GM18951 (cell line): ENCODE data around the gene KIF25.

ENCODE experiments used
- POLR2A ChIP-seq: IDR thresholded peaks from 4 replicates; pipeline ENCODE4 v1.6.1; 2011; ENCODE audit warnings: mild to moderate bottlenecking; ENCODE audit not compliant: insufficient read length, insufficient read depth; ENCODE audit errors: extremely low read depth
- in situ Hi-C: fragments of 300-500 bp; cut with MboI; formaldehyde crosslinking; loops from one replicate; pipeline ENCODE4 v1.12.0; 2022; ENCODE audit warnings: low sequenced_read_pairs, mixed read lengths, inconsistent platforms; ENCODE audit not compliant: unreplicated experiment

KIF25 gene

DNA sequence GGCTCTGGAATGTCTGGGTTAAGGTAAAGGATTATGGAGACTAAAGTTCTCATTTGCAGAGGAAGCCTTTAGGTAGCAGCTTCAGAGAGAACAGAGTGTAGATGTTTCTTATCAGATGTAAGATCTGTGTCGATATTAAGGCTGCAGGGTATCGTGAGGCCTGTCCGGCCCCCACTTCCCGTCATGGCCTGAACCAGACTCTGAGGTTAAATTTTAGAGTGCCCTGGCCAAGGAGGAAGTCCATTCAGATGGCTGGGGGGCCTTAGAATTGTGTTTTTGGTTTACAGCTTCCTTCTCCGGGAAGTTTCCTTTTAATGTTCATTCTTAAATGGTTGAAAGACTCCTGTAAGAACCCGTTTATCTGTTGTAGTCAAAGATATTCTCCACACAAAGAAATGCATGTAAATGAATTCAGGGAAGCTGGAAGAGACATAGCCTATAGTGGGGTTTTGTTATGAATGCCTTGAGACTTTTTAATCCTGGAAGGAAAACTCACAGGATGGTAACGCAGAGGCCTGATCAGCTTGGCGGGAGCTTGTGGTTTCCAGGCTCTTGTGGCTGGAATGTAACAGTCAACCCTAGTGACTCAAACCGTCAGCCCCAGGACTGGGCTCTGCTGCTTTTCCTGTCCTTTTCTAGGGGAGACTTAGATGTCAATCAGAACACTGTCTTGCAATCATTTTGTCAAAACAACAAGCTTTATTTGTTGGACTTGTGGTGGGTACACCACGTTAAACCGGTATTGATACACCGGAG is 34.7 kb downstream of the KIF25 start:
- in situ Hi-C loops = no loop called here
- no peak for TF ChIP-seq POLR2A

DNA sequence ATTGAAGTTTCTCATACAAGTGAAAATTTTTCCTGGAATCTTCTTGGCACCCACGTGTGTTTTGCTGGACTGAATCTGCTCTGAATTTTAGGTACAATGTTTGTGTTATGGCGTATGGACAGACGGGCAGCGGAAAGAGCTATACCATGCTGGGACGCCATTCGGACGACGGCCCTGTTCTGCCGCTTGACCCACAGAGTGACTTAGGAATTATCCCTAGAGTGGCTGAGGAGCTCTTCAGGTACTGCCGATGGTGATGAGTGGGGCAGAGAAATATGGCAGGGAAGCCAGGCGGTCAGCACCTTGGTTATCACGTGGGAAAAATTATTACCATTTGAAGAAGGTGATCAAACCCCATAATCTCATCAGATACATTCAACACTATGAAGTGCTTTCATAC is 36.3 kb downstream of the KIF25 start:
- no peak for TF ChIP-seq POLR2A
- in situ Hi-C loops = no loop called here

DNA sequence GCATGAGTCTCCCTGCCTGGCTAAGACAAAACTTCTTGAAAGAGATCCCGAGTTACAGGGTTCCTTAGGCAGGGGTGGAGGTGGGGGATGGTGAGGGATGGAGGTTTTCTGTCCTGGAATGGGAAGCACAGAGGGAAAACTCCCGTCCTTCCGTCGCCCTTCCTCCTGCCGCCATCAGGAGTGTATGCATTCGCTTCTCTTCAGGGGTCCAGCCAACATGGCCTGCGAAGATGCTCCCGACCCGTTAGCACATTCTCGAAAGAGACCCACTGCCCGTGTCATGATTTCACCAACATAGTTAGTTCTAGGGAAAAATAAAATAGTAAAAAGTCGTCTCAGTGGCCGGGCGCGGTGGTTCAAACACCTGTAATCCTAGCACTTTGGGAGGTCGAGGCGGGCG is 37.1 kb downstream of the KIF25 start:
- in situ Hi-C loops = no loop called here
- TF ChIP-seq POLR2A = no peak

DNA sequence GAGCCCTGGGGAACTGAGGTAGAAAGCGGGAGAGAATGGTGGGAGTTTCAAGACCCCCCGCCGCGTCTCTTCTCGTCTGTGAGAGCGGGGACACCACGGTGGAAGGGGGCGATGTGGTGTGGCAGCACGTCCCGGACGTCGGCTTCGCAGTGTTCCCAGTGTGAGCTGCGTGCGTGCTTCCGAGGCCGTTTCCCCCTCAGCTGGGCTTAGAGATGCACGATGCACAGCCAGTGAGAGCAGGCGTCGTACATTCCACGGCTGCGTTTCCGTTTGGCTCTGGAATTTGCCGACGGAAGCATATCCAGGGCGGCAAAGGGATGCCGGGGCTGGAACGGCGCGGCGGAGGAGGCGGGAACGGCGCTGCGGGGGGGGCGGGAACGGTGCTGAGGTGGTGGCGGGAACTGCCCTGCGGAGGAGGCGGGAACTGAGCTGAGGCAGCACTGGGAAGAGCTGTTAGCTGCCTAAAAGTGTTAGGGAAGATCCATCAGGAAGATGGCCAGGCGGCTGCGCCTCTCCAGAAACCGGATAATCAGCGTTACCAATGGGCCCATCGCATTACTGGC is 37.7 kb downstream of the KIF25 start:
- no peak for TF ChIP-seq POLR2A
- in situ Hi-C loops = no loop called here

DNA sequence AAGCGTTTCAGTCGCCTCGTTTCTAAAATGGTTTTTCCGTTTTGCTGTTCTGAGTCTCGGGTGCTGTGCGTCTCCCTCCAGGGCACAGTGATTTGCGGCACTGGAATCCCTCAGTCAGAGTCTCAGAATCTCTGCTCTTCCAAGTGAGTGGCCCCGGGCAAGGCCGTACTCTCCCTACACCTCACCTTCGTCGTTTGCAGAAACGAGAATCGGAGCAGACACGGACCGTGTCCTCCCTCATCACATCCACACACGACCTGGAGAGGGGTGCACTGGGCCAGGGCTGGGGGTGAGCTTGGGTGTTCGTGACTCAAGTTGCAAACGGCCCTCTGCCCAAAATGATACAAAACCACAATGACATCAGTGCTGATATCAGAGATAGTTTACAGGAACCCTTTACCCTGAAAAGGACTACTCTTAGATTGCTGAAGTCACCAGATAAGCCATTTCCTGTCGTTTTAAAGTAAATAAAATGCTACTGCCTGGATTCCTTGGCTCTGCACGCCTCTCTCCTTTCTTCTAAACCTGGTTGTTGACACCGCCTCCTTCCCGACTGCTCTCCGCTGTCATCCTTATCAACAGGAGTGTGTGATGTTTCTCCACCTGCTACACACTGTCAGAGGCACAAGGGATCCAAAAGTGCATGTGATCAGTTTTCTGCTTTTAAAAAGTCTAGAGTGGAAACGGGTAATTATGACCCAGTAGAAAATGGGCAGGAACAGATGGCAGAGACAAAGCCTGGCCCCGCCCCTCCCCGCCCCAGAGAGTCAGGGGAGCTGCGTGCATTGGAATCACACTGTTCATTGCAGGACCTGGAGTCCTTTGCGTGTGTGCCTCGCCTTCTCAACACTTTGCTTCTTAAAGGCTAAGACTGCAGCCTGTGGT is 38.4 kb downstream of the KIF25 start:
- in situ Hi-C loops = no loop called here
- TF ChIP-seq POLR2A = no peak

DNA sequence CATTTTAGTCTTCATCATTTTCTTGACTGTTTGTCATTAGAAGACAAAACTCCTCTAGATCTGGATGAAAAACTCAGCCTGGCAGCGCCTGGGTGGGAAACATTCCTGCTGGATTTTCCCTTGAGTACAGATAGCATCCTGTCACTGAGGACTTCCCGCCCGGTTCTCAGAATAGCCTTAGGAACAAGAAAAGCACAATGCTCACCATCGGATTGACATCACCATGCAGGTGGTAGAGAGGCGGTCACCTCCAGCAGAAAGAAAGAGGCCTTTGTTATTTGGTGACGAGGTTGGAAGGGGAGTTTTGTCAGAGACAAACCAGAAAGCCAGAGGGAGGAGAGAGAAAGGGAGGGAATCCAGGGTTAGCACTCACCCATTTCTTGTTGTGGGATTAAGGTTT is 39.8 kb downstream of the KIF25 start:
- in situ Hi-C loops = no loop called here
- TF ChIP-seq POLR2A = no peak

DNA sequence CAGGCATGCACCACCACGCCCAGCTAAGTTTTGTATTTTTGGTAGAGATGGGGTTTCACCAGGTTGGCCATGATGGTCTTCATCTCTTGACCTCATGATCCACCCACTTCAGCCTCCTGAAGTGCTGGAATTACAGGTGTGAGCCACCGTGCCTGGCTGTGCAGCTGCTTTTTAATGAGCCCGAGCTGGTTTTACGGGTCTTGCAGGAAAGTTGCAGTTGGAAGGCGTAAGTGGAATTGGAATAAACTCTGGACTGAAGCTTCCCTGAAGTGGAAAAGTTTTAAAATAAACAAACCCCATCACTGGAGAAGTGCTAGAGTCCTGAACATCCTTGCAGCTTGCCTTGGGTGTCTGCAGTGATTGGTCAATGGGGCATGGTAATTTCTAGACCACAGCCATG is 40.4 kb downstream of the KIF25 start:
- in situ Hi-C loops = no loop called here
- no peak for TF ChIP-seq POLR2A

DNA sequence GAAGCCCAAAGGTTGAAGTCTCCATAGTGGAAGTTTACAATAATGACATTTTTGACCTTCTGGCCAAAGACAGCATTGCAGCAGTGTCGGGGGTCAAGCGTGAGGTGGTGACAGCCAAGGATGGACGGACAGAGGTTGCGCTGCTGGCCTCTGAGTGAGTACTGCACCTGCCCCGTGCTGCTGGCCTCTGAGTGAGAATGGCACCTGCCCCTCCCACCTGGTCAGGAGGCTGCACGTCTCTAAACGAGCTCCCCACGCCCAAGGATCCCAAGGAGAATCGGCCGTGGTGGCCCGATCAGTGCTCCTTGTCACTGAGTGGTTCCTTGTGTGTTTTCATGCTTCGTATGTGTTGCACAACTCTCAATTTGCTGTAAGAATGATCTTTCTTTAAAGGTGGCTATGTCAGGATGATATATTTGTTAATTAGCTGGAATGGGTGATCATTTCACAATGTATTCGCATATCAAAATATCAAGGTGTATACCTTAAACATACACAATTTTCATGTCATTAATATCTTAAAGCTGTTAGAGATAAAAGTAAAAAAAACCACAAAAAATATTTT is 41.2 kb downstream of the KIF25 start:
- in situ Hi-C loops = no loop called here
- no peak for TF ChIP-seq POLR2A

DNA sequence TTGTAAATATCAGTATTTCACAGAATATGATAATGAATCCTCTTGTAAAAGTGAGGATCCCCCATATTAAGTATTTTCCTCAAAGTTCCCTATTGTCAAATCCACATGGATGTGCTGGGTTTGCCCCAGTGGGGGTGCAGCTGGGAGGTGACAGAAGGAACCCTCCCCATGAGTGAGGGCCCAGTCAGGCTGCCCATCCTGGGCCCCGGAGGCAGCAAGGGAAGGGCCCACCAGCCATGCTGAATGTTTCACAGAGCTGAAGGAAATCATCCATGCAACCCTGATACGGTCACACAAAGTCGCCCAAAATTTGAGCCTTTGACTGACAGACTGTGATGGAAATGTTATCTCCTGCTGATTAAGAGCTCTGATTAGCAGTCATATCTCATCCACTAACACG is 41.8 kb downstream of the KIF25 start:
- in situ Hi-C loops = no loop called here
- no peak for TF ChIP-seq POLR2A

DNA sequence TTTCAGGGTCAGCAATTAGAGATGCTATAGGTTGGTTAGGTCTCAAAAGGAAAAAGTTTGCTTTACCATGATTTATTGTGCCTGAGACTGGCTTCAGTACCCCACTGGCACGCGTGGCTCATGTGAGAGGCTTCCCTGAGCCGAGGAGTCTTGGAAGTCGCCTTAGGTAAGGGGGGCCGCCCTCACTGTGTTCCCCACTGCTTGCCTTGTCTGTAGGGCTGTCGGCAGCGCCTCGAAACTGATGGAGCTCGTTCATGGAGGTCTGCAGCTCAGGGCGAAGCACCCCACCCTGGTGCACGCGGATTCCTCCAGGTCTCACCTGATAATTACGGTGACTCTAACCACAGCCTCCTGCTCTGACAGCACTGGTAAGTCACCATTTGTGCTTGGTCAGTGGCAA is 42.4 kb downstream of the KIF25 start:
- no peak for TF ChIP-seq POLR2A
- in situ Hi-C loops = no loop called here

DNA sequence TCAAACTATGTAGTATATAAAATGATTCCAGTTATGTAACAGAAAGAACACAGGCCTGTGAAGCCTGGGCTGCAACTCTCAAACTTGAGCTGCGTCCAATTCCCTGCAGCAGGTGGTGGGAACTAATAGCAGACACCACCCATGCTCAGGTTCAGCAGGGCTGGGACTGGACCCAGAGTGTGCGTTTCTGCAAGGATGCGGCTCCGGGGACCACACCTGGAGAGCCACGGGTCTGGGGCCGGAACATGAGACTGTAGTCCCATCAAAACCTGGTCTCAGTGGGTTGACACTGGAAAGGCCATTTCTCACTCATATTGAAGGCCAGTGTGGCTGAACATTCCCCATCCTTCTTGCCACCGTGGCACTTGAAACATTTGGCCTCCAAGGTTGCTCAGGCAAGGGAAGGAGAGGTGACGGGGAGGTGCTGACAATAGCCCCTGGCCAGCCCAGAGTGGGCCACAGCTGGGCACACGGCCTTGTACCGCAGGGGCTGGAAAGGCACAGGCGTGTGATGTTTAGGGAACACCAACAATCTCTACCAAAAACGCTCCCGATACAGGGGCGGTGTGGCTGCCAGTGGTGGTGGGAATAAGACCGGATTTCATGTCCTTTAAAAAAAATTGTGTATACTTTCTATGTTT is 43.5 kb downstream of the KIF25 start:
- in situ Hi-C loops = no loop called here
- no peak for TF ChIP-seq POLR2A

DNA sequence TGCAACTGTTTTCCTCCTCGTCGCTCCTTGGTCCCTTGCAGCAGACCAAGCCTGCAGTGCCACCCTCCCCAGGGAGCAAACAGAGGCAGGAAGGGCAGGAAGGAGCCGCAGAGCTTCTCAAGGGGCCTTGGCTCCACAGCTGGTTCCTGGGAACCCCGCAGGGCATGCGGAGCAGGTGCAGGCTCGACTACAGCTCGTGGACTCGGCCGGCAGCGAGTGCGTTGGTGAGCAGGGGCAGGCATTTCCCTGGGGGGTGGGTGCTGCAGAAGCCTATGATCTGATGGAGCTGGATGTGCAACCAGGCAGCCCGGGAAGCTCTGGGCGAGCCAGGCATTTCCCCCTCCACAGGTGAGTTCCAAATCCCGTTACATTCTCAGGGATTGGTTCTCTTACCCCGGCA is 44.5 kb downstream of the KIF25 start:
- TF ChIP-seq POLR2A = no peak
- in situ Hi-C loops = no loop called here
